Epithelial cell of esophagus (primary cell): Measurements from ENCODE around the gene C3orf80.

Experiments
- DNase-seq: peaks from one replicate; pipeline ENCODE4 v3.0.0; 2010; ENCODE audit warnings: low read depth
- H3K4me3 ChIP-seq: 2 replicates; pipeline ENCODE4 v1.5.1; 2011; ENCODE audit warnings: mild to moderate bottlenecking, low read length, control low read depth
- CTCF ChIP-seq: IDR thresholded peaks from 2 replicates; pipeline ENCODE4 v1.5.1; 2011; ENCODE audit warnings: low read depth, mild to moderate bottlenecking, low read length, control low read depth, inconsistent platforms; ENCODE audit not compliant: insufficient read depth; ENCODE audit errors: missing control alignments

The C3orf80 gene

GRCh38 chr3:160257606-160258005 lies 32.4 kb downstream of the C3orf80 start:
- no peak for DNase-seq
- no peak for TF ChIP-seq CTCF
- no peak overlapping the region for H3K4me3 ChIP-seq

GRCh38 chr3:160259589-160259988 lies 34.4 kb downstream of the C3orf80 start:
- H3K4me3 ChIP-seq, result no peak overlapping the region
- no peak for TF ChIP-seq CTCF
- DNase-seq, result no peak

- no peak overlapping the region for H3K4me3 ChIP-seq
- no peak for TF ChIP-seq CTCF
Measured at GRCh38 chr3:160260587-160261270, 35.5 kb downstream of the C3orf80 start.

GRCh38 chr3:160265088-160265487 lies 39.9 kb downstream of the C3orf80 start:
- no peak for DNase-seq
- TF ChIP-seq CTCF, result no peak
- H3K4me3 ChIP-seq, result no peak overlapping the region

More at GRCh38 chr3:160260587-160261270, 35.5 kb downstream of the C3orf80 start:
- no peak for DNase-seq
